ENCODE data around the gene PRR5.
A peak's percentile ranks its signal among the peaks of the same experiment; 100 is the strongest.

The PRR5 gene

GRCh38 chr22:44719586-44720368, 17.8 kb downstream of the PRR5 start:
- no peak for DNase-seq

GRCh38 chr22:44721213-44721612, 19.2 kb downstream of the PRR5 start:
- no peak for DNase-seq

- no peak for DNase-seq
These were observed 20.6 kb downstream of the PRR5 start for GRCh38 chr22:44722611-44723010.

GRCh38 chr22:44723801-44724200, 21.8 kb downstream of the PRR5 start:
- DNase-seq, result peak; percentile 10 to 43

GRCh38 chr22:44724416-44724815, 22.4 kb downstream of the PRR5 start:
- no peak for DNase-seq

- no peak for DNase-seq
These were observed 22.9 kb downstream of the PRR5 start for GRCh38 chr22:44724859-44725258.

- DNase-seq, result no peak
These were observed 24.4 kb downstream of the PRR5 start for GRCh38 chr22:44726439-44726838.

GRCh38 chr22:44727148-44727547, 25.1 kb downstream of the PRR5 start:
- no peak for DNase-seq

GRCh38 chr22:44727709-44728108, 25.7 kb downstream of the PRR5 start:
- no peak for DNase-seq

- no peak for DNase-seq
These were observed 26.8 kb downstream of the PRR5 start for GRCh38 chr22:44728761-44729324.

- peak; percentile 67 to 78 for DNase-seq
These were observed 27.5 kb downstream of the PRR5 start for GRCh38 chr22:44729391-44730021.

GRCh38 chr22:44730022-44730393, 28.0 kb downstream of the PRR5 start:
- DNase-seq, result peak; percentile 12 to 30

GRCh38 chr22:44730490-44731356, 28.7 kb downstream of the PRR5 start:
- DNase-seq, result peak; percentile 12 to 13

GRCh38 chr22:44731357-44731970, 29.5 kb downstream of the PRR5 start:
- no peak for DNase-seq

- no peak for DNase-seq
These were observed 30.1 kb downstream of the PRR5 start for GRCh38 chr22:44732017-44732561.

- no peak for DNase-seq
These were observed 30.7 kb downstream of the PRR5 start for GRCh38 chr22:44732661-44733060.

GRCh38 chr22:44733426-44734106, 31.6 kb downstream of the PRR5 start:
- DNase-seq, result no peak

- no peak for DNase-seq
These were observed 32.3 kb downstream of the PRR5 start for GRCh38 chr22:44734278-44734677.

GRCh38 chr22:44734801-44735517, 33.0 kb downstream of the PRR5 start:
- DNase-seq, result no peak

GRCh38 chr22:44735518-44736428, 33.8 kb downstream of the PRR5 start:
- DNase-seq, result peak; percentile 39 to 58

Data from inflammatory macrophage (primary cell).